SU-DHL-6 (cell line): ENCODE measurements around the gene MYB.

Experiments
- H2AFZ ChIP-seq: fragments of 200-600 bp; sonication (generic); 2 replicates; pipeline ENCODE4 v1.6.1; 2014; ENCODE audit warnings: low read depth, mild to moderate bottlenecking, moderate library complexity, mixed read lengths, antibody characterized with exemption, low read length; ENCODE audit not compliant: severe bottlenecking
- H3F3A ChIP-seq: fragments of 200-600 bp; shearing (Covaris generic); 2 replicates; pipeline ENCODE4 v1.6.0; 2016; ENCODE audit warnings: antibody characterized with exemption, mild to moderate bottlenecking; ENCODE audit not compliant: insufficient read depth
- H3K27ac ChIP-seq: fragments of 200-600 bp; sonication (generic); 2 replicates; pipeline ENCODE4 v1.5.1; 2016; ENCODE audit warnings: low read depth, mild to moderate bottlenecking, low read length, moderate library complexity, mixed read lengths
- H3K27me3 ChIP-seq: fragments of 200-600 bp; sonication (generic), shearing (Covaris generic); 2 replicates; pipeline ENCODE4 v1.6.0; 2014; ENCODE audit warnings: mild to moderate bottlenecking, low read length
- H3K36me3 ChIP-seq: fragments of 200-600 bp; sonication (generic); 2 replicates; pipeline ENCODE4 v1.6.1; 2014; ENCODE audit warnings: mild to moderate bottlenecking, low read length, mixed read lengths
- H3K4me2 ChIP-seq: fragments of 300-600, 200-600 bp; shearing (Covaris generic), sonication (generic); 2 replicates; pipeline ENCODE4 v1.6.0; 2014; ENCODE audit warnings: low read length, low read depth, mild to moderate bottlenecking; ENCODE audit not compliant: poor library complexity, severe bottlenecking
- H3K4me3 ChIP-seq: fragments of 200-600 bp; sonication (generic); 2 replicates; pipeline ENCODE4 v1.5.1; 2014; ENCODE audit warnings: antibody characterized with exemption, low read length, mild to moderate bottlenecking, mixed read lengths; ENCODE audit not compliant: insufficient read depth, poor library complexity, severe bottlenecking
- H3K79me2 ChIP-seq: fragments of 200-600 bp; sonication (generic); 2 replicates; pipeline ENCODE4 v1.6.1; 2014; ENCODE audit warnings: mild to moderate bottlenecking, low read length, moderate library complexity; ENCODE audit not compliant: insufficient read depth
- H3K9ac ChIP-seq: fragments of 200-600 bp; sonication (generic); 2 replicates; pipeline ENCODE4 v1.7.0; 2014; ENCODE audit warnings: mild to moderate bottlenecking, low read length
- H3K9me2 ChIP-seq: fragments of 200-600 bp; sonication (generic); replicated peaks from 2 replicates; pipeline ENCODE4 v1.6.1; 2014; ENCODE audit warnings: low read length; ENCODE audit not compliant: insufficient read depth
- H3K9me3 ChIP-seq: fragments of 200-600 bp; sonication (generic); 2 replicates; pipeline ENCODE4 v1.6.1; 2014; ENCODE audit warnings: low read length, mixed read lengths; ENCODE audit not compliant: insufficient read depth
- H4K20me1 ChIP-seq: fragments of 200-600 bp; sonication (generic); 2 replicates; pipeline ENCODE4 v1.6.1; 2014; ENCODE audit warnings: low read depth, mild to moderate bottlenecking, antibody characterized with exemption, low read length, moderate library complexity, mixed read lengths
- CTCF ChIP-seq: fragments of 200-600 bp; sonication (generic); IDR thresholded peaks from one replicate; pipeline ENCODE4 v1.5.1; 2017; ENCODE audit warnings: antibody characterized with exemption, mild to moderate bottlenecking, low read length, moderate library complexity; ENCODE audit not compliant: insufficient read depth, poor library complexity, severe bottlenecking
- EZH2phosphoT487 ChIP-seq: fragments of 200-600 bp; sonication (generic), shearing (Covaris generic); conservative IDR thresholded peaks from 2 replicates; pipeline ENCODE4 v1.6.1; 2018; ENCODE audit warnings: mild to moderate bottlenecking, antibody characterized with exemption, low read length, moderate library complexity, mixed read lengths

Gene MYB

GRCh38 chr6:135210632-135211305, 29.7 kb downstream of the MYB start:
- no peak overlapping the region for H3K4me3 ChIP-seq
- H2AFZ ChIP-seq: no peak overlapping the region
- H3K9me2 ChIP-seq: no peaks in the 10 kb centered on the region
- no peaks in the 10 kb centered on the region for H3F3A ChIP-seq
- H3K79me2 ChIP-seq: no peaks in the 10 kb centered on the region
- TF ChIP-seq EZH2phosphoT487 (no peak), CTCF (no peak)
- no peak overlapping the region for H3K27ac ChIP-seq
- no peaks in the 10 kb centered on the region for H4K20me1 ChIP-seq
- no peaks in the 10 kb centered on the region for H3K9me3 ChIP-seq
- H3K9ac ChIP-seq: no peak overlapping the region
- peaks cover 14% of the 10 kb centered on the region; the same call in 1 of the 2 replicates for H3K36me3 ChIP-seq
- H3K4me2 ChIP-seq: no peak overlapping the region
- H3K27me3 ChIP-seq: no peaks in the 10 kb centered on the region

GRCh38 chr6:135211306-135211702, 30.2 kb downstream of the MYB start:
- H3K9me3 ChIP-seq: no peaks in the 10 kb centered on the region
- H4K20me1 ChIP-seq: no peaks in the 10 kb centered on the region
- H3K36me3 ChIP-seq: peaks cover 14% of the 10 kb centered on the region; the same call in 1 of the 2 replicates
- H3K27me3 ChIP-seq: no peaks in the 10 kb centered on the region
- TF ChIP-seq CTCF (no peak), EZH2phosphoT487 (no peak)
- H3F3A ChIP-seq: no peaks in the 10 kb centered on the region
- no peak overlapping the region for H2AFZ ChIP-seq
- H3K9me2 ChIP-seq: no peaks in the 10 kb centered on the region
- no peak overlapping the region for H3K4me3 ChIP-seq
- no peak overlapping the region for H3K9ac ChIP-seq
- H3K27ac ChIP-seq: no peak overlapping the region
- H3K4me2 ChIP-seq: no peak overlapping the region
- no peaks in the 10 kb centered on the region for H3K79me2 ChIP-seq

GRCh38 chr6:135212020-135212806, 31.1 kb downstream of the MYB start:
- H3K9ac ChIP-seq: no peak overlapping the region
- no peaks in the 10 kb centered on the region for H3K9me2 ChIP-seq
- H4K20me1 ChIP-seq: no peaks in the 10 kb centered on the region
- H2AFZ ChIP-seq: no peak overlapping the region
- TF ChIP-seq EZH2phosphoT487: no peak
- no peak for TF ChIP-seq CTCF
- no peaks in the 10 kb centered on the region for H3K9me3 ChIP-seq
- H3K4me3 ChIP-seq: no peak overlapping the region
- H3F3A ChIP-seq: no peaks in the 10 kb centered on the region
- H3K4me2 ChIP-seq: no peak overlapping the region
- H3K79me2 ChIP-seq: no peaks in the 10 kb centered on the region
- no peaks in the 10 kb centered on the region for H3K27me3 ChIP-seq
- peaks cover 11% of the 10 kb centered on the region; the same call in 1 of the 2 replicates for H3K36me3 ChIP-seq
- H3K27ac ChIP-seq: no peak overlapping the region
